HepG2 (cell line): ENCODE results near the gene SPATA25. TPM values are rescaled to one million over a fixed set of nuclear protein-coding genes. Genes with fewer than 3 reads are reported as not detected.

Experiments used
- BRCA1 ChIP-seq: sonication (generic); formaldehyde crosslinking; IDR thresholded peaks from 2 replicates; pipeline ENCODE4 v1.4.0; 2020; ENCODE audit warnings: missing genetic modification reagents
- CHCHD3 ChIP-seq: sonication (generic); formaldehyde crosslinking; IDR thresholded peaks from 2 replicates; pipeline ENCODE4 v1.8.0; 2022; ENCODE audit warnings: mild to moderate bottlenecking, missing genetic modification reagents, moderate library complexity
- DZIP1 ChIP-seq: sonication (generic); formaldehyde crosslinking; IDR thresholded peaks from 2 replicates; pipeline ENCODE4 v1.5.0; 2020; ENCODE audit warnings: mild to moderate bottlenecking, missing genetic modification reagents
- FOXK1 ChIP-seq: sonication (generic); formaldehyde crosslinking; IDR thresholded peaks from 2 replicates; pipeline ENCODE4 v1.4.0; 2020; ENCODE audit warnings: low read depth, missing genetic modification reagents, borderline replicate concordance
- HNF4G ChIP-seq, 2 experiments: sonication (generic) in 1 of 2; formaldehyde crosslinking in 1 of 2; IDR thresholded peaks; 2 replicates each; pipeline versions ENCODE4 v1.4.0 to v1.6.1; 2011 to 2020; ENCODE audit warnings: borderline replicate concordance in 2 of 2, low read depth in 2 of 2, mild to moderate bottlenecking in 2 of 2, low read length in 1 of 2, missing genetic modification reagents in 1 of 2, moderate library complexity in 1 of 2
- LBX2 ChIP-seq: sonication (generic); formaldehyde crosslinking; IDR thresholded peaks from 2 replicates; pipeline ENCODE4 v1.5.0; 2020; ENCODE audit warnings: missing genetic modification reagents, mild to moderate bottlenecking, borderline replicate concordance
- PAXIP1 ChIP-seq: sonication (generic); formaldehyde crosslinking; conservative IDR thresholded peaks from 2 replicates; pipeline ENCODE4 v1.4.0; 2020; ENCODE audit warnings: mild to moderate bottlenecking, missing genetic modification reagents, moderate library complexity
- STAT5B ChIP-seq: sonication (generic); formaldehyde crosslinking; IDR thresholded peaks from 2 replicates; pipeline ENCODE4 v1.4.0; 2020; ENCODE audit warnings: missing genetic modification reagents
- ZBTB40 ChIP-seq, 2 experiments: fragments of 450-650 bp in 1 of 2; sonication (generic) in 1 of 2; formaldehyde crosslinking in 1 of 2; IDR thresholded peaks; 2 replicates each; pipeline versions ENCODE4 v1.6.1 to v1.8.0; 2016 to 2022; ENCODE audit warnings: antibody characterized with exemption in 1 of 2, mild to moderate bottlenecking in 1 of 2, missing genetic modification reagents in 1 of 2
- ZNF207 ChIP-seq: fragments of 450-650 bp; IDR thresholded peaks from 2 replicates; pipeline ENCODE4 v1.6.1; 2016; ENCODE audit warnings: antibody characterized with exemption, borderline replicate concordance
- ZNF446 ChIP-seq: sonication (generic); formaldehyde crosslinking; IDR thresholded peaks from 2 replicates; pipeline ENCODE4 v1.5.0; 2020; ENCODE audit warnings: mild to moderate bottlenecking, missing genetic modification reagents
- polyA plus RNA-seq, 8 experiments: library from polyadenylated mRNA; depleted of rRNA in 3 of 8; stranded (reverse) in 7 of 8; unstranded in 1 of 8; fragments of >200 nt; fragmentation: Illumina TruSeq in 4 of 8; extraction: Trizol in 4 of 8; gene quantifications; 2 replicates each; pipeline versions ENCODE4 v1.2.1 to v1.2.3, GENCODE V29; 2011 to 2016; ENCODE audit warnings: low read depth in 4 of 8, missing spikeins in 1 of 8, mixed read lengths in 1 of 8; ENCODE audit not compliant: insufficient read depth in 1 of 8
- total RNA-seq, 5 experiments: library from RNA; depleted of rRNA; stranded (reverse); fragments of >200 nt; fragmentation: Illumina TruSeq; extraction: Trizol; gene quantifications; 2 replicates each; pipeline ENCODE4 v1.2.3, GENCODE V29; 2016; ENCODE audit warnings: low read depth in 1 of 5

Gene SPATA25
- total and polyA plus RNA-seq, 2 of the 13 experiments (the other 11 are each of a cell fraction or from before 2014, with no cell fraction given) = 4.8 to 7.6 TPM

- TF ChIP-seq PAXIP1 (CRISPR knock-in tag) = peak; percentile 54; the same call in 1 of the 2 replicates
- no peak for TF ChIP-seq HNF4G (IDR thresholded peaks at IDR 0.05; ENCODE audit: borderline replicate concordance, low read depth, low read length)
- no peak; the same call in 1 of the 2 replicates for TF ChIP-seq HNF4G (CRISPR knock-in tag; IDR thresholded peaks at IDR 0.05; ENCODE audit: borderline replicate concordance, low read depth)
- no peak for TF ChIP-seq DZIP1 (CRISPR knock-in tag)
- no peak for TF ChIP-seq BRCA1
- no peak for TF ChIP-seq CHCHD3
- no peak for TF ChIP-seq ZNF207
- TF ChIP-seq STAT5B (CRISPR knock-in tag) = no peak
- TF ChIP-seq FOXK1 (CRISPR knock-in tag) = 0 out of 2 replicates have a peak, but pooled peaks have one; percentile 15
- TF ChIP-seq LBX2 (CRISPR knock-in tag) = no peak
- TF ChIP-seq ZBTB40 (IDR thresholded peaks at IDR 0.05) = no peak
- no peak; the same call in 1 of the 2 replicates for TF ChIP-seq ZBTB40 (CRISPR knock-in tag; IDR thresholded peaks at IDR 0.05)
- no peak for TF ChIP-seq ZNF446 (CRISPR knock-in tag)
These were observed 46.0 kb upstream of the SPATA25 start (continued) for GRCh38 chr20:45933266-45934045.
